Measurements from ENCODE around the gene FIS1. TPM values are rescaled to one million over a fixed set of nuclear protein-coding genes. Genes with fewer than 3 reads are reported as not detected.

Gene FIS1
- total RNA-seq, 2 experiments from 2014 or later, result 96.1 to 98.7 TPM

GRCh38 chr7:101238226-101239182 lies 6.4 kb downstream of the FIS1 start:
- DNase-seq, result no peak
- Mint-ChIP-seq H3K36me3 (peaks cover 10% of the 10 kb centered on the region), H3K27me3 (no peaks in the 10 kb centered on the region), H3K4me1 (ENCODE audit: low read depth) (peaks cover 3% of the 10 kb centered on the region), H3K9me3 (no peaks in the 10 kb centered on the region), H3K27ac (no peak overlapping the region), H3K4me3 (no peak overlapping the region)
- intact Hi-C loops (cut with micrococcal nuclease), result no loop called here
- ChIA-PET POLR2A (interaction anchor here (1.6 kb wide), 1 partner anchor 21 kb away, joined by 5 read pairs; the partner anchor contains the start of genes PLOD3 and ZNHIT1), CTCF (no interaction called here)

GRCh38 chr7:101237206-101238067 lies 7.4 kb downstream of the FIS1 start, which contains the start of gene CLDN15:
Gene CLDN15, minus strand, starts transcription at chr7:101237802. Its CDS starts 221 bp downstream, at chr7:101237581.
- Mint-ChIP-seq H3K36me3 (peaks cover 10% of the 10 kb centered on the region), H3K4me3 (no peak within 1 kb of the TSS), H3K27me3 (no peaks in the 10 kb centered on the region), H3K9me3 (no peaks in the 10 kb centered on the region), H3K27ac (no peak within 1 kb of the TSS), H3K4me1 (ENCODE audit: low read depth) (peaks cover 2% of the 10 kb centered on the region)
- CTCF ChIA-PET, result interaction anchor here (0.6 to 1.1 kb wide), 2 partner anchors 45 to 54 kb away, joined by 3 read pairs; no protein-coding TSS in a partner anchor
- POLR2A ChIA-PET, result interaction anchor here (1.6 kb wide), 1 partner anchor 20 kb away, joined by 5 read pairs; the partner anchor contains the start of genes PLOD3 and ZNHIT1
- intact Hi-C loops (cut with micrococcal nuclease), result no loop called here
- no peak for DNase-seq

GRCh38 chr7:101236292-101236835 lies 8.5 kb downstream of the FIS1 start:
- POLR2A ChIA-PET, result interaction anchor here (1.6 kb wide), 1 partner anchor 19 kb away, joined by 5 read pairs; the partner anchor contains the start of genes PLOD3 and ZNHIT1

GRCh38 chr7:101235522-101235921 lies 9.4 kb downstream of the FIS1 start:
- H3K36me3 Mint-ChIP-seq, result peaks cover 6% of the 10 kb centered on the region
- H3K4me3 Mint-ChIP-seq, result no peak overlapping the region
- H3K27me3 Mint-ChIP-seq, result no peaks in the 10 kb centered on the region
- no peak overlapping the region for H3K27ac Mint-ChIP-seq
- intact Hi-C loops (cut with micrococcal nuclease), result no loop called here
- ChIA-PET POLR2A (interaction anchor here (1.2 kb wide), 1 partner anchor 9 kb away, joined by 3 read pairs; no protein-coding TSS in a partner anchor), CTCF (interaction anchor here (0.8 to 3.7 kb wide), 5 partner anchors 8 to 139 kb away, joined by 3 to 23 read pairs (median 4); partner anchors contain the start of genes FIS1, PLOD3 and ZNHIT1)
- no peaks in the 10 kb centered on the region for H3K9me3 Mint-ChIP-seq
- H3K4me1 Mint-ChIP-seq (ENCODE audit: low read depth), result no peaks in the 10 kb centered on the region
- no peak for DNase-seq

More at GRCh38 chr7:101236292-101236835, 8.5 kb downstream of the FIS1 start:
- Mint-ChIP-seq H3K9me3 (no peaks in the 10 kb centered on the region), H3K27me3 (no peaks in the 10 kb centered on the region), H3K4me3 (no peak overlapping the region), H3K4me1 (ENCODE audit: low read depth) (no peaks in the 10 kb centered on the region), H3K36me3 (peaks cover 10% of the 10 kb centered on the region), H3K27ac (no peak overlapping the region)
- no peak for DNase-seq
- intact Hi-C loops (cut with micrococcal nuclease), result no loop called here
- CTCF ChIA-PET, result interaction anchor here (1.1 to 3.7 kb wide), 2 partner anchors 8 to 46 kb away, joined by 3 to 23 read pairs; partner anchors contain the start of gene FIS1

GRCh38 chr7:101235050-101235449 lies 9.8 kb downstream of the FIS1 start:
- no peak for DNase-seq
- Mint-ChIP-seq H3K9me3 (no peaks in the 10 kb centered on the region), H3K4me3 (no peak overlapping the region), H3K36me3 (peaks cover 3% of the 10 kb centered on the region), H3K27ac (no peak overlapping the region), H3K4me1 (ENCODE audit: low read depth) (no peaks in the 10 kb centered on the region), H3K27me3 (no peaks in the 10 kb centered on the region)
- intact Hi-C loops (cut with micrococcal nuclease), result no loop called here
- ChIA-PET CTCF (interaction anchor here (0.8 to 3.7 kb wide), 5 partner anchors 9 to 138 kb away, joined by 3 to 23 read pairs (median 4); partner anchors contain the start of genes FIS1, PLOD3 and ZNHIT1), POLR2A (interaction anchor here (1.2 kb wide), 1 partner anchor 9 kb away, joined by 3 read pairs; no protein-coding TSS in a partner anchor)

- H3K4me3 Mint-ChIP-seq, result no peak overlapping the region
- no peak overlapping the region for H3K27ac Mint-ChIP-seq
- DNase-seq, result no peak
- H3K36me3 Mint-ChIP-seq, result peaks cover 2% of the 10 kb centered on the region
- POLR2A ChIA-PET, result interaction anchor here (1.2 kb wide), 1 partner anchor 10 kb away, joined by 3 read pairs; no protein-coding TSS in a partner anchor
- no peaks in the 10 kb centered on the region for H3K27me3 Mint-ChIP-seq
- CTCF ChIA-PET, result interaction anchor here (1.1 to 3.7 kb wide), 4 partner anchors 9 to 138 kb away, joined by 3 to 23 read pairs (median 7); partner anchors contain the start of genes FIS1, PLOD3 and ZNHIT1
- H3K9me3 Mint-ChIP-seq, result no peaks in the 10 kb centered on the region
- H3K4me1 Mint-ChIP-seq (ENCODE audit: low read depth), result no peaks in the 10 kb centered on the region
- intact Hi-C loops (cut with micrococcal nuclease), result no loop called here
Observed at GRCh38 chr7:101234636-101235035, 10.2 kb downstream of the FIS1 start.

- H3K27ac Mint-ChIP-seq, result no peak overlapping the region
- CTCF ChIA-PET, result interaction anchor here (2.2 to 3.7 kb wide), 2 partner anchors 10 to 49 kb away, joined by 10 to 23 read pairs; partner anchors contain the start of gene FIS1
- intact Hi-C loops (cut with micrococcal nuclease), result no loop called here
- no peaks in the 10 kb centered on the region for H3K4me1 Mint-ChIP-seq (ENCODE audit: low read depth)
- no peaks in the 10 kb centered on the region for H3K9me3 Mint-ChIP-seq
- DNase-seq, result no peak
- H3K36me3 Mint-ChIP-seq, result peaks cover 2% of the 10 kb centered on the region
- no peak overlapping the region for H3K4me3 Mint-ChIP-seq
- POLR2A ChIA-PET, result interaction anchor here (1.1 kb wide), 1 partner anchor 10 kb away, joined by 4 read pairs; the partner anchor contains the start of gene FIS1
- no peaks in the 10 kb centered on the region for H3K27me3 Mint-ChIP-seq
Observed at GRCh38 chr7:101233907-101234547, 10.9 kb downstream of the FIS1 start.

- Mint-ChIP-seq H3K27ac (no peak overlapping the region), H3K27me3 (no peaks in the 10 kb centered on the region), H3K9me3 (no peaks in the 10 kb centered on the region), H3K4me1 (ENCODE audit: low read depth) (no peaks in the 10 kb centered on the region), H3K36me3 (peaks cover 2% of the 10 kb centered on the region), H3K4me3 (no peak overlapping the region)
- DNase-seq, result no peak
- POLR2A ChIA-PET, result no interaction called here
- CTCF ChIA-PET, result interaction anchor here (3.7 kb wide), 1 partner anchor 12 kb away, joined by 23 read pairs; the partner anchor contains the start of gene FIS1
- intact Hi-C loops (cut with micrococcal nuclease), result no loop called here
Observed at GRCh38 chr7:101232141-101232850, 12.6 kb downstream of the FIS1 start.

GRCh38 chr7:101231644-101232043 lies 13.2 kb downstream of the FIS1 start:
- Mint-ChIP-seq H3K27ac (no peak overlapping the region), H3K4me1 (ENCODE audit: low read depth) (no peaks in the 10 kb centered on the region), H3K9me3 (no peaks in the 10 kb centered on the region), H3K4me3 (no peak overlapping the region), H3K36me3 (peaks cover 5% of the 10 kb centered on the region), H3K27me3 (no peaks in the 10 kb centered on the region)
- POLR2A ChIA-PET, result no interaction called here
- CTCF ChIA-PET, result no interaction called here
- intact Hi-C loops (cut with micrococcal nuclease), result no loop called here
- DNase-seq, result no peak

GRCh38 chr7:101226721-101227120 lies 18.2 kb downstream of the FIS1 start:
- Mint-ChIP-seq H3K27ac (no peak overlapping the region), H3K4me3 (no peak overlapping the region), H3K36me3 (peaks cover 24% of the 10 kb centered on the region), H3K4me1 (ENCODE audit: low read depth) (peaks cover 4% of the 10 kb centered on the region), H3K27me3 (no peaks in the 10 kb centered on the region), H3K9me3 (no peaks in the 10 kb centered on the region)
- DNase-seq, result no peak
- CTCF ChIA-PET, result interaction anchor here (1.0 kb wide), 1 partner anchor 17 kb away, joined by 5 read pairs; no protein-coding TSS in a partner anchor
- intact Hi-C loops (cut with micrococcal nuclease), result no loop called here
- POLR2A ChIA-PET, result interaction anchor here (1.7 kb wide), 1 partner anchor 8 kb away, joined by 3 read pairs; the partner anchor contains the start of gene ZNHIT1

Data from activated CD4-positive, alpha-beta memory T cell treated with anti-CD3 and anti-CD28 coated beads for 36 hours (primary cell).